Measurements from ENCODE around the gene RETREG1.

DNA sequence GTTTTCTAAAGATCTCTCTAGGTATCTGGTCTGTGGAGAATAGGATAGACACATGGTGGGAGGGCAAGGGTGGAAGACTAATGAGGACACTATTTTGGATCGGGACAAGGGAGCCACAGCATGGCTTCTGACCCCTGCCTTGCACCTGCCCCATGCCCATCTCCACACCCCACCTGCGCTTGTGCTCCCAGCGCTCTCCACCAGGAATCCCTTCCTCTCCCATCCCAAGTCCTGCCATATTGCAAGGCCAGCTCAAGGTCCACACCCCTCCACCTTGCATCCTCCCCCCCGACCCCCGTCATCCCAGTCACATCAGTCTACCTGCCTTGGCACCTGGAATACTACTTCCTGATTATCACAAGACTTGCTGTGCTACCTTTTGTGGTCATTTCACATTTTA, 44.2 kb upstream of the RETREG1 start:
- no peak for TF ChIP-seq STAT1 (IDR thresholded peaks at IDR 0.05; ENCODE audit: unreplicated experiment)
- no peak for TF ChIP-seq CTCF (conservative IDR thresholded peaks at IDR 0.05; ENCODE audit: low read depth in 2 of 2)
- no peak for TF ChIP-seq POLR2AphosphoS5 (IDR thresholded peaks at IDR 0.05; ENCODE audit: low read depth)
- TF ChIP-seq, protein P1, sequence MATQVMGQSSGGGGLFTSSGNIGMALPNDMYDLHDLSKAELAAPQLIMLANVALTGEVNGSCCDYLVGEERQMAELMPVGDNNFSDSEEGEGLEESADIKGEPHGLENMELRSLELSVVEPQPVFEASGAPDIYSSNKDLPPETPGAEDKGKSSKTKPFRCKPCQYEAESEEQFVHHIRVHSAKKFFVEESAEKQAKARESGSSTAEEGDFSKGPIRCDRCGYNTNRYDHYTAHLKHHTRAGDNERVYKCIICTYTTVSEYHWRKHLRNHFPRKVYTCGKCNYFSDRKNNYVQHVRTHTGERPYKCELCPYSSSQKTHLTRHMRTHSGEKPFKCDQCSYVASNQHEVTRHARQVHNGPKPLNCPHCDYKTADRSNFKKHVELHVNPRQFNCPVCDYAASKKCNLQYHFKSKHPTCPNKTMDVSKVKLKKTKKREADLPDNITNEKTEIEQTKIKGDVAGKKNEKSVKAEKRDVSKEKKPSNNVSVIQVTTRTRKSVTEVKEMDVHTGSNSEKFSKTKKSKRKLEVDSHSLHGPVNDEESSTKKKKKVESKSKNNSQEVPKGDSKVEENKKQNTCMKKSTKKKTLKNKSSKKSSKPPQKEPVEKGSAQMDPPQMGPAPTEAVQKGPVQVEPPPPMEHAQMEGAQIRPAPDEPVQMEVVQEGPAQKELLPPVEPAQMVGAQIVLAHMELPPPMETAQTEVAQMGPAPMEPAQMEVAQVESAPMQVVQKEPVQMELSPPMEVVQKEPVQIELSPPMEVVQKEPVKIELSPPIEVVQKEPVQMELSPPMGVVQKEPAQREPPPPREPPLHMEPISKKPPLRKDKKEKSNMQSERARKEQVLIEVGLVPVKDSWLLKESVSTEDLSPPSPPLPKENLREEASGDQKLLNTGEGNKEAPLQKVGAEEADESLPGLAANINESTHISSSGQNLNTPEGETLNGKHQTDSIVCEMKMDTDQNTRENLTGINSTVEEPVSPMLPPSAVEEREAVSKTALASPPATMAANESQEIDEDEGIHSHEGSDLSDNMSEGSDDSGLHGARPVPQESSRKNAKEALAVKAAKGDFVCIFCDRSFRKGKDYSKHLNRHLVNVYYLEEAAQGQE (IDR thresholded peaks at IDR 0.05; ENCODE audit: unreplicated experiment), result no peak
- TF ChIP-seq EZH2 (IDR thresholded peaks at IDR 0.05; ENCODE audit: low read depth, unreplicated experiment), result no peak
- no peak for TF ChIP-seq NANOG (IDR thresholded peaks at IDR 0.05; ENCODE audit: borderline replicate concordance)
- no peak for TF ChIP-seq JUNB (IDR thresholded peaks at IDR 0.05; ENCODE audit: unreplicated experiment)
- no peak for TF ChIP-seq EZH2phosphoT487 (IDR thresholded peaks at IDR 0.05; ENCODE audit: unreplicated experiment)
- TF ChIP-seq ZNF114 (CRISPR knock-in tag; IDR thresholded peaks at IDR 0.05), result no peak
- no peak for TF ChIP-seq CREB1 (CRISPR knock-in tag; IDR thresholded peaks at IDR 0.05; ENCODE audit: low read depth)
- TF ChIP-seq ETS1 (IDR thresholded peaks at IDR 0.05), result no peak

Data from GM23338 (cell line).